ENCODE results near the gene SLITRK3. TPM values are rescaled to one million over a fixed set of nuclear protein-coding genes. Genes with fewer than 3 reads are reported as not detected.

Gene SLITRK3
- total RNA-seq, 1 experiment from 2014 or later, result not detected

DNA sequence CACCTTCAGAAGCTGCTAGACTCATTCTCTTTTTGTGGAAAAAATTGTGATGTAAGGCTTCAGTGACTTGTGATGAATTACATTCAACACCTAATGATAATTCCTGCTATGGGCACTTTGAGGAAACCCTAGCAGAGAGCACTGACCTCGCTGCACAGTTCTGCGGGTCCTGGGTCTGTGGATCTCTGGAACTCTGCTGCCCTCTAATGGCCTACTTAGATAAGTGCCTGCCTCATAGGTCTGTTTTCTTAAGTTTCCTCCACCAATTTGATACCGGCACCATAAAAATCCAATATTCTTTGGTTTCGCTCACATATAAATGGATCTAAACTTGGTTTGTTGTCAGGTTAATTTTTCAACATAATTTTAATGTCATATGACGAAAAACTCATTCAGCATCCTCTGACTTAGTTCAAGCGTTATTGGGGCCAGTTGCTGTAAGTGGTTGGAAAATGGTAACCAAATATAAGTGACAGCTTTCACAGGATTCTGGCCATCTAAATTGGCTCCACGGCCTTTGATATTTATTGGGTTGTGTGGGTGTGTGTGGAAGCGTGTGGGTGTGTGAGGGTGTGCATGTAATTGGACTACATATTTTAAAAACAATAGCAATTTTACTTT is 10.4 kb downstream of the SLITRK3 start:
- Histone ChIP-seq H3K36me3 (ENCODE audit: control insufficient read depth in 1 of 2, insufficient read depth in 2 of 2, low read length in 2 of 2) (no peaks in the 10 kb centered on the region), H3K9me2 (ENCODE audit: insufficient read depth) (no peaks in the 10 kb centered on the region), H3K4me2 (ENCODE audit: low read length) (peak overlapping the region; percentile 15), H2AFZ (ENCODE audit: low read depth, low read length, poor library complexity, severe bottlenecking) (peak overlapping the region; percentile 93), H3K79me2 (ENCODE audit: insufficient read depth, low read length) (no peaks in the 10 kb centered on the region), H3K27ac (ENCODE audit: low read depth, low read length) (no peak overlapping the region), H3K27me3 (ENCODE audit: insufficient read depth, low read length) (no peaks in the 10 kb centered on the region), H4K20me1 (ENCODE audit: insufficient read depth) (no peaks in the 10 kb centered on the region), H3K4me1 (ENCODE audit: control insufficient read depth in 1 of 2, insufficient read depth in 2 of 2, low read length in 2 of 2) (no peaks in the 10 kb centered on the region), H3K9ac (ENCODE audit: low read length) (no peak overlapping the region), H3K4me3 (replicated peaks in 1 of 2; ENCODE audit: low read depth in 1 of 2, low read length in 2 of 2) (no peak overlapping the region), H3K9me3 (ENCODE audit: control insufficient read depth in 1 of 2, insufficient read depth in 1 of 2, low read depth in 1 of 2, low read length in 2 of 2) (no peaks in the 10 kb centered on the region)
- ChIA-PET RAD21 (ENCODE audit: low non-redundant PET in 1 of 2, low total read pairs in 2 of 2, uncharacterized antibody in 2 of 2, unreplicated experiment in 2 of 2) (no interaction called here), CTCF (no interaction called here), POLR2A (no interaction called here)
- DNase-seq (ENCODE audit: low read depth, low spot score), result peak; percentile 67
- BruUV-seq (replicated peaks), result no TSS peak
- intact Hi-C loops (cut with micrococcal nuclease), result loop anchor here (1.0 to 10.0 kb wide), 6 partner anchors 809 to 1709 kb away; no protein-coding TSS in a partner anchor
- ATAC-seq, result peak; percentile 100
- TF ChIP-seq SRF (IDR thresholded peaks at IDR 0.05; ENCODE audit: low read depth), result no peak
- no peak for TF ChIP-seq JUND (IDR thresholded peaks at IDR 0.05)
- TF ChIP-seq ZFX (IDR thresholded peaks at IDR 0.05), result no peak
- no peak for TF ChIP-seq CBX3 (IDR thresholded peaks at IDR 0.05; ENCODE audit: low read depth)
- TF ChIP-seq ZNF274 (IDR thresholded peaks at IDR 0.05; ENCODE audit: low read depth, low read length), result no peak
- TF ChIP-seq EZH2 (IDR thresholded peaks at IDR 0.05), result no peak
- no peak for TF ChIP-seq EZH2phosphoT487 (IDR thresholded peaks at IDR 0.05; ENCODE audit: borderline replicate concordance)
- TF ChIP-seq, protein P1, sequence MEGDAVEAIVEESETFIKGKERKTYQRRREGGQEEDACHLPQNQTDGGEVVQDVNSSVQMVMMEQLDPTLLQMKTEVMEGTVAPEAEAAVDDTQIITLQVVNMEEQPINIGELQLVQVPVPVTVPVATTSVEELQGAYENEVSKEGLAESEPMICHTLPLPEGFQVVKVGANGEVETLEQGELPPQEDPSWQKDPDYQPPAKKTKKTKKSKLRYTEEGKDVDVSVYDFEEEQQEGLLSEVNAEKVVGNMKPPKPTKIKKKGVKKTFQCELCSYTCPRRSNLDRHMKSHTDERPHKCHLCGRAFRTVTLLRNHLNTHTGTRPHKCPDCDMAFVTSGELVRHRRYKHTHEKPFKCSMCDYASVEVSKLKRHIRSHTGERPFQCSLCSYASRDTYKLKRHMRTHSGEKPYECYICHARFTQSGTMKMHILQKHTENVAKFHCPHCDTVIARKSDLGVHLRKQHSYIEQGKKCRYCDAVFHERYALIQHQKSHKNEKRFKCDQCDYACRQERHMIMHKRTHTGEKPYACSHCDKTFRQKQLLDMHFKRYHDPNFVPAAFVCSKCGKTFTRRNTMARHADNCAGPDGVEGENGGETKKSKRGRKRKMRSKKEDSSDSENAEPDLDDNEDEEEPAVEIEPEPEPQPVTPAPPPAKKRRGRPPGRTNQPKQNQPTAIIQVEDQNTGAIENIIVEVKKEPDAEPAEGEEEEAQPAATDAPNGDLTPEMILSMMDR (IDR thresholded peaks at IDR 0.05 in 2 of 3, conservative IDR thresholded peaks at IDR 0.05 in 1 of 3; ENCODE audit: borderline replicate concordance in 1 of 3, insufficient read depth in 1 of 3, low read depth in 2 of 3, low read length in 2 of 3), result peak; percentile 64 to 94 (median 73); a peak in 5 of 6 replicates
- TF ChIP-seq, protein P2, sequence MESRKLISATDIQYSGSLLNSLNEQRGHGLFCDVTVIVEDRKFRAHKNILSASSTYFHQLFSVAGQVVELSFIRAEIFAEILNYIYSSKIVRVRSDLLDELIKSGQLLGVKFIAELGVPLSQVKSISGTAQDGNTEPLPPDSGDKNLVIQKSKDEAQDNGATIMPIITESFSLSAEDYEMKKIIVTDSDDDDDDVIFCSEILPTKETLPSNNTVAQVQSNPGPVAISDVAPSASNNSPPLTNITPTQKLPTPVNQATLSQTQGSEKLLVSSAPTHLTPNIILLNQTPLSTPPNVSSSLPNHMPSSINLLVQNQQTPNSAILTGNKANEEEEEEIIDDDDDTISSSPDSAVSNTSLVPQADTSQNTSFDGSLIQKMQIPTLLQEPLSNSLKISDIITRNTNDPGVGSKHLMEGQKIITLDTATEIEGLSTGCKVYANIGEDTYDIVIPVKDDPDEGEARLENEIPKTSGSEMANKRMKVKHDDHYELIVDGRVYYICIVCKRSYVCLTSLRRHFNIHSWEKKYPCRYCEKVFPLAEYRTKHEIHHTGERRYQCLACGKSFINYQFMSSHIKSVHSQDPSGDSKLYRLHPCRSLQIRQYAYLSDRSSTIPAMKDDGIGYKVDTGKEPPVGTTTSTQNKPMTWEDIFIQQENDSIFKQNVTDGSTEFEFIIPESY (IDR thresholded peaks at IDR 0.05; ENCODE audit: extremely low read depth, insufficient replicate concordance, low read length), result no peak
- TF ChIP-seq RAD21 (IDR thresholded peaks at IDR 0.05; ENCODE audit: low read depth), result peak; percentile 91
- no peak for TF ChIP-seq POLR2A (IDR thresholded peaks at IDR 0.05; ENCODE audit: borderline replicate concordance, extremely low read depth, insufficient read depth, insufficient read length)
- no peak for TF ChIP-seq EGR1 (IDR thresholded peaks at IDR 0.05; ENCODE audit: low read depth)
- no peak for TF ChIP-seq TCF7L2 (IDR thresholded peaks at IDR 0.05; ENCODE audit: borderline replicate concordance, extremely low read depth, insufficient read depth, insufficient read length)
